Measurements from ENCODE around the gene LHFPL4. TPM values are rescaled to one million over a fixed set of nuclear protein-coding genes. Genes with fewer than 3 reads are reported as not detected.

Gene LHFPL4
- total RNA-seq: not detected in 2 replicates

GRCh38 chr3:9553021-9553947, at the start of gene LHFPL4:
TSS of gene LHFPL4 (minus strand) at chr3:9553822. CDS start at chr3:9552679, 1,143 bp downstream.

Other genes starting within 250 kb of the LHFPL4 start
- 29.4 and 34.9 TPM in 2 replicates for gene THUMPD3, start 190.8 kb downstream of the LHFPL4 start, total RNA-seq
- gene SETD5, start 156.2 kb downstream of the LHFPL4 start, total RNA-seq: 110 and 141 TPM in 2 replicates
- gene MTMR14, start 95.7 kb upstream of the LHFPL4 start, total RNA-seq: 27.9 and 36.7 TPM in 2 replicates
- not detected in 2 replicates for gene CPNE9, start 150.0 kb upstream of the LHFPL4 start, total RNA-seq
- gene BRPF1, start 177.9 kb upstream of the LHFPL4 start, total RNA-seq: 18.5 and 18.8 TPM in 2 replicates
- 27.1 and 29.4 TPM in 2 replicates for gene OGG1, start 196.1 kb upstream of the LHFPL4 start, total RNA-seq
- gene CAMK1, start 216.1 kb upstream of the LHFPL4 start, total RNA-seq: 1.6 and 2.5 TPM in 2 replicates
- gene TADA3, start 238.7 kb upstream of the LHFPL4 start, total RNA-seq: 71.1 and 83.3 TPM in 2 replicates
- gene ARPC4, start 239.3 kb upstream of the LHFPL4 start, total RNA-seq: 159 and 256 TPM in 2 replicates